ENCODE results near the gene GRID2. TPM values are rescaled to one million over a fixed set of nuclear protein-coding genes. Genes with fewer than 3 reads are reported as not detected.

The GRID2 gene
- total RNA-seq, 1 donor from 2014 or later: 33.8 TPM

- FAIRE-seq: peak; percentile 37
- DNase-seq (ENCODE audit: low spot score in 2 of 2): no peak
Observed at GRCh38 chr4:93810340-93810992, 1506.7 kb downstream of the GRID2 start.

- DNase-seq (ENCODE audit: low spot score in 2 of 2) (no peak), FAIRE-seq (peak; percentile 65)
Observed at GRCh38 chr4:93813092-93813491, 1509.3 kb downstream of the GRID2 start.

GRCh38 chr4:93814141-93814540 lies 1510.4 kb downstream of the GRID2 start:
- FAIRE-seq (no peak), DNase-seq (ENCODE audit: low spot score in 2 of 2) (no peak)

GRCh38 chr4:93814722-93815121 lies 1511.0 kb downstream of the GRID2 start:
- no peak for FAIRE-seq
- no peak for DNase-seq (ENCODE audit: low spot score in 2 of 2)

Small RNAs within 50 kb of the gene (small RNA-seq; reads per million reads assigned to genes)
- gene RNA5SP164: not detected

Data from frontal cortex (tissue), 4 donors.